HG02943 (cell line): Measurements from ENCODE around the gene SPTLC1.
"Not testable (repeated sequence)": the region's sequence is repeated elsewhere in the genome, so short reads cannot be mapped to it uniquely, and the experiment has no call there.

Experiments used
- ATAC-seq: cut with Tn5 transposase; IDR thresholded peaks from one replicate; pipeline ENCODE4 v1.9.1; 2021; ENCODE audit warnings: mild to moderate bottlenecking, low read depth, moderate library complexity; ENCODE audit not compliant: unreplicated experiment

The SPTLC1 gene, protein sequence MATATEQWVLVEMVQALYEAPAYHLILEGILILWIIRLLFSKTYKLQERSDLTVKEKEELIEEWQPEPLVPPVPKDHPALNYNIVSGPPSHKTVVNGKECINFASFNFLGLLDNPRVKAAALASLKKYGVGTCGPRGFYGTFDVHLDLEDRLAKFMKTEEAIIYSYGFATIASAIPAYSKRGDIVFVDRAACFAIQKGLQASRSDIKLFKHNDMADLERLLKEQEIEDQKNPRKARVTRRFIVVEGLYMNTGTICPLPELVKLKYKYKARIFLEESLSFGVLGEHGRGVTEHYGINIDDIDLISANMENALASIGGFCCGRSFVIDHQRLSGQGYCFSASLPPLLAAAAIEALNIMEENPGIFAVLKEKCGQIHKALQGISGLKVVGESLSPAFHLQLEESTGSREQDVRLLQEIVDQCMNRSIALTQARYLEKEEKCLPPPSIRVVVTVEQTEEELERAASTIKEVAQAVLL

DNA sequence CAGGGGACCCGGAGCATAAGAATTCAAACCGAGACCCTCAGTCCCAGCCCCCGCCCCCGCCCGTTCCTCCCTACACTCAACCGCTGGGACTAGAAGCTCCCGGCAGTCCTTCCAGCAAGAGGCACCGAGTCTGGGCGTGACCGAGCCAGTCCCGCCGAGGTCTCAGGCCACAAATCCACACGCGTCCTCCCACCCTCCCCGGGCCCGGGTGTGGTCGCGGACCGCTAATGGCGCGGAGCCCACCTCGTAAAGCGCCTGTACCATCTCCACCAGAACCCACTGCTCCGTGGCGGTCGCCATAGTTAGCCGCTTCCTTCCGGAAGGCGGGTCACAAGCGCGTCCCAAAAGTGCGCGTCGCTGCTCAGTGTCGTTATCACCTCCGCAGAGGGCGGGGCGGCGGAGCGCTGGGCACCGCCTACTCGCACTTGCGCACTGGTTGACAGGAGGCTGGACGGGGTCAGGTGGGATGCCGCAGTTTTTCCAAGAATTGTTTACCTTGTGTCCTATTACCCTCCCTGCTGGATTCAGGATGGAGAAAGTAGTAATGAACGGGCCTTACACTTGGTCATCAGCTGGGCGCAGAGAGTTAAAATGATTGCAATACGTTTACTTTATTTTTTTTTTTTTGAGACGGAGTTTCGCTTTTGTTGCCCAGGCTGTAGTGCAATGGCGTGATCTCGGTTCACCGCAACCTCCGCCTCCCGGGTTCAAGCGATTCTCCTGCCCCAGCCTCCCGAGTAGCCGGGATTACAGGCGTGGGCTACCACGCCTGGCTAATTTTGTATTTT lies at the start of gene SPTLC1:
Gene SPTLC1, minus strand, starts transcription at position 343 of the 788 bp plus-strand sequence. Its CDS starts 43 bp downstream, at position 300.
- peak; percentile 95 for ATAC-seq

DNA sequence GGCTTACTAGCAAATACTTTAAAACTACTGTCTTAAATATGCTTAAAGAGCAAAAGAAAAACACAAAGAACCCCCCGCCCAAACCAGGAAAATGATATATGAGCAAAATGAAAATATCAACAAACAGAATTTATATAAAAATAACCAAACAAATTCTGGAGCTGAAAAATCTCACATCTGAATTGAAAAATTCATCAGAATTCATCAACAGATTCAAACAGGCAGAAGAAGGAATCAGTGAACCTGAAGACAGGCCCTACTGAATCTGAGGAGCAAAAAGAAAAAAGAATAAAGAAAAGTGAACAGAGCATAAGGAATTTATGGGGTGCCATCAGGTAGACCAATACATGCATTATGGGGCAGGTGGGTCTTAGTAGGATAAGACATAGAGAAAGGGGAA lies 49.8 kb upstream of the SPTLC1 start:
- no peak for ATAC-seq

DNA sequence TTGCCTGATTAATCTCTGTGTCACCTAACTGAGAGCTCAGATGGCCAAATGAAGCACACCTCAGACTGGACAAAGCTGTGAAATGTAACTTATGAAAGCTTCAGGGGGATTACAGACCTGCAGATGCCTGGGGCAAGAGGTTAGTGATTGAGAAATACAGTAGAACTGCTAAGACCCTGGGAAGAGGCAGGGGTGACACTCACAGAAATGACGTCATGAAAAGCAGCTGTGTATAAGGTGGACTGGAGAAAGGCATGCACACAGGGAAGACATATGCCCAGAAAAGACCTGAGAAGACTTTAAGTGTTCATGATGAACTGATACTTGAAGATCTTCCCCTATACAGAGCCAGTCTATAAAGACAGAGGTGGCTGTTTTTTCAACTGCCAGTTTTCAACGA lies 49.3 kb upstream of the SPTLC1 start:
- ATAC-seq, result no peak

DNA sequence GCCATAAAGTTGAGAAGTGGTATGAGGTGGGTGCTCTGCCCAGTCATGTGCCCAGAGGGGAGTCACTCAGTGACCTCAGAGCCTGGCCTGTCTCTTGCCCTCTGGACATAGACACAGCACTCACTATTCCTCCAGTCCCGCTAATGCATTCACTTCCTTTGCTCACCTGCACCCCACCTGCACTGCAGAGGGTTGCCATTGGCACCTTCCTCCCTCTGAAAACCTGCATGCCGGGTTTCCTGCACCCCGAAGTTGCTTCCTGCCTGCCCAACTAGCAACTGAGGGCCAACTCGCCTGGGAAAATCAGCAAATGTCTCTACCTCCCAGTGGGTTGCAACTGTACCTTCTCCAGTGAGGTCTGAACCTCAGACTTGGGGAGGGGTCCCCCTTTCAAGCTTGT lies 48.1 kb upstream of the SPTLC1 start:
- no peak for ATAC-seq

DNA sequence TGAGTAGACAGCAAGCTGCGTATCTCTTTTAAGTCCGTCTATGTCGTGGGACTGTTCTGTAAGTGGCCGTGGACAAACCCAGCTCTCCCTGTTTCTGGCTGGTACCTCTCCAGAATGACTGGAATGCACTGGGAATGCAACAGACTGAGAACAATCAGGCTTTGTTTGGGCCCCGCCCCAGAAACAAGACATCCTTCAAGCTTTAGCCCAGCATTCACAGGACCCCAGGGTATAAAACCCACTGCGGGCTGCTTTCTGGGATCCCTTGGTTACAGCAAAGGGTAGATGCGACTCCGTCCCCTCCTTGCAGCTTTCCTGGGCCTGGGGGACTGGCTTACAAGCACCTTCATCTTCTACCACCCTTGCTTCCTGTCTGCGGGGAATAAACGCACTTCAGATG lies 45.6 kb upstream of the SPTLC1 start:
- ATAC-seq, result no peak

DNA sequence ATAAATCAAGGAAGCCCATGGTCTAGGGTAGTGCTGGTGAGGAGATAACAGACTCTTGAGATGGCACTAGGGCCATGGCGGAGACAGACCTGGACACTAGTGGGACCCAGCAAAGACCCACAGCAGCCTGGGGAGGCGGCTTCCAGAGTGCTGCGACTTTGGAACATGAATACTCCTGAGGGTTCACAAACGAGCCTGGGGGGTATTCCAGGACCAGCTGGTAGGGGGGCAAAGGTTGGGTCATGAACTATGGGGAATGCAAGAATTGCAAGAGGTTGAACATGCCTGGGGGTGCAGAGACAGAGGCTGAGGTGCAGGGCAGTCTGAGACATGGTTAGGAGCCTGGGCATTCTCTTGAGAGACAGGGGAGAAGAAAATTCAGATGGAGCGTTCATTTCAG lies 43.8 kb upstream of the SPTLC1 start:
- no peak for ATAC-seq

DNA sequence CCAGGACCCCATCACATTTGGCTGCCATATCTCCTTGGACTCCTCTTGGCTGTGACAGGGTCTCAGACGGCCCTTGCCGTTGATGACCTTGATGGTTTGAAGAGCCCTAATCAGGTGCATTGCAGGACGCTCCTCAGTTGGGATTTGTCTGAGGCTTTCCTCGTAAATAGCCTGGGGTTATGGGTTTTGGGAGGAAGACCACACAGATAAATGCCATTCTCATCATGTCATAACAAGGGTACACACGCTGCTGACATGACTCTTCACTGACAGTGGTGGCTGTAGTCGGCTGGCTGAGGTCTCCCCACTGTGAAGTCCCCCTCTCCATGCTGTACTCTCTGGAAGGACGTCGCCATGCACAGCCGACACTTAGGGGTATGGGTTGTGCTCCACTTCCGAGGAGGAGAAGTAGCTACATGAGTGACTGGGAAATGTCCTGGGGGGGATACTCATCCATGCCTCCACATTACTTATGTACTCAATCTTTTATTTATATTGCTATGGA lies 42.9 kb upstream of the SPTLC1 start:
- no peak for ATAC-seq

DNA sequence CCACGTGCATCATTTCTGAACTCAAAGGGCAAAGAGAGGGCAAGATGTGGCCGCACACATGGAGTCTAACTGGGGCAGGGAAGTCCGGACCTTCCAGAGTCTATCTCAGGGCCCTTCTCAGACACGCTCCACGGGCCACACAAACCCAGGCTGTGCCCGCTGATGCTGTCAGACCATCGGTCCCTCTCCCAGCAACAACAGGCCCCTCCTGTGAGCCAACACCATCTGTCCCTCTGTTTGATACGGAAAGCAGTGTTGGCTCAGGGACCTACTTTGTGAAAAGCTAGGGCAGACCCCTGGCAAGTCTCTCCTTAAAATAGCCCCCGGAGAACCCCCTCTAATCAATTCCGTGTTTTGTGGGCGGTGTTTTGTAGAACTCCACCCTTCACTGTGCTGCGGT lies 40.5 kb upstream of the SPTLC1 start:
- not testable (repeated sequence) for ATAC-seq

DNA sequence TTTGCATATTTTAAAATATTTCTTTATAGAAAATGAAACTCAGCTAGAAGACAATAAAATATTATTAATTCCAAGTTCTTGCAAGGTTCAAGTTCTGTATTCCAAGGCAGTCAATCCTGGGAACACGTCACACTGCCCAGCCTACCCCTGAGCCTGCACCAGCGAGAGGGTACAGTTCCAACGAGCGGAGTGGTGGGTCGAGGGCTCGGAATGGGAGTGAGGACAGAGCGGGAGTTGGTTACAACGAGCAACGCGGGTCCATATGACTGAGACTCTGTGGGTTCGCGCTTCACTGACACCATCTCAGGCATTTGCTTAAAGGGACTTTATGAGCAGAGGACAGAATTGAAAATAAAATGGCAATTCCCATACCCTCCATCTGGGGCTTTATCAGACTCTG lies 40.0 kb upstream of the SPTLC1 start:
- ATAC-seq, result no peak

DNA sequence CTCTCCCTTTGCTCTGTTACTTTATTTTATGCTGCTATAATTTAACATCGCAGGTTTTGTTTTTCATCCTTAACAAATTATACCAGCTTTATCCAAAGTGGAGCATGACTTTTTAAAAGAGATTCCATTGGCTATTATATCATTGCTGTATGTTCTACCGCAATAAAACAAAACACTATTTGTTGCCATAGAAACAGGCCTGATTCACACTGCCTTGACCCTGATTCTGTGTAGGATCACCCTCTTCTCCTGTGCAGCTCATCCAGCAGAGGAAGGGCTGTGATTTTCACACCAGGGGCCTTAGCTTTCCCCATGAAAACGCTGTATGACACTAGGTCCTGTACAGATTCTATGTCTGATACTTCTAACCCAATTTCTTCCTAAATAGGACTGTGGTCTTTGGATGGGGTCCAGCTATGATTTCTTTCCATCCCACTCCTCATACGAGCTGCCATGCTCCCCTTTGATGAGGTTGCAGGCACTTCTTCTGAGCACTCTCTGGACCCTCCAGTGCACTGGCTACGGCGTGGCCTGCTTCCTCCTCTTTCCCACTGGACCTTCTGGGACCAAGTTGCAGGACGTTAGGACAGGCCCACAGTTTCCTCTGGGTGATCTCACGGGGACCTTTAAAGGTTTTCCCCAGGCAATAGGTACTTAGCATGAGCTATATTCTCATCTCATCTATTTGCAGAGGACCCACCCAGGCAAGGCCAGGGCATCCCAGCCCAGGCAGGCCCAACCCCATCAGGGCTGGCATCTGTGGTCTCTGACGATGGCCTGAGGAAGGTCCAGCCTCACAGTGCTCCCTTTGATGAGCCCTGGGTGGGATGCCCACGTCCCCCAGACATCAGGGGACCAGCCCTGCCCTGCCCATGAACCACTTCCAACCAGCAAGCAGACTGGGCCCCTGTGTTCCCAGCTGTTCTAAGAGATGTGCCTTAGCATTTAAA lies 38.5 kb upstream of the SPTLC1 start:
- ATAC-seq, result not testable (repeated sequence)

DNA sequence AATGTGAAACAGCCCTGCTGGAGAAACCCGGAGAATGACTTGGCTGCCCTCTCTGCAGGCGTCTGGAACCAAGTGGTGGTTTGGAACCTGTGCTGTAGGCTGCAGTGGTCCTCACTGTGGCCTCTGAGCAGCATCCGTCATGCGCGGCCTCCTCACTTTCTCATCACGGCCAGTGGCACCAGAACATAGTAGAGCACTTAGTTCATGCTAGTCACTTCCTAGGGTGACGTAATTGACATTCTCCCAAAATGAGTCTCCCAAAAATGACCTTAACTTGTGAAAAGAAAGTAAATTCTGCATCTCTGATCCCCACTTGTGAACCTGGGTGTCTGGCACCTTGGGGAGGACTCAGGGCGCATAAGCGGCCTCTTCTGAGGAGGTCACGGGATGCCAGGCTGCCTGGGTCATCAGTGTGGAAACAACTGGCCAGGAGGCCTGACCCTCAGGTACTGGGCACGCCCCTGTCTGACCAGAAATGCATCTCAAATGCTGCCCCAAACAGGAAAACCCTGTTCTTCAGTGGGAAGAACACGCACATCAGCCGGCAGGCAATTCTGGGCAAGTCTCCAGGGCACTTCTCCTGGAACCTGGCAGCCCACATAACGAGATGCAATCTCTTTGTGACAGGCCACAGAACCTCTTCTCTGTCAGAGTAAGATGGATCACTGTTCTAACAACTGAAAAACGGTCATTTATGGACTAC lies 36.6 kb upstream of the SPTLC1 start:
- no peak for ATAC-seq

DNA sequence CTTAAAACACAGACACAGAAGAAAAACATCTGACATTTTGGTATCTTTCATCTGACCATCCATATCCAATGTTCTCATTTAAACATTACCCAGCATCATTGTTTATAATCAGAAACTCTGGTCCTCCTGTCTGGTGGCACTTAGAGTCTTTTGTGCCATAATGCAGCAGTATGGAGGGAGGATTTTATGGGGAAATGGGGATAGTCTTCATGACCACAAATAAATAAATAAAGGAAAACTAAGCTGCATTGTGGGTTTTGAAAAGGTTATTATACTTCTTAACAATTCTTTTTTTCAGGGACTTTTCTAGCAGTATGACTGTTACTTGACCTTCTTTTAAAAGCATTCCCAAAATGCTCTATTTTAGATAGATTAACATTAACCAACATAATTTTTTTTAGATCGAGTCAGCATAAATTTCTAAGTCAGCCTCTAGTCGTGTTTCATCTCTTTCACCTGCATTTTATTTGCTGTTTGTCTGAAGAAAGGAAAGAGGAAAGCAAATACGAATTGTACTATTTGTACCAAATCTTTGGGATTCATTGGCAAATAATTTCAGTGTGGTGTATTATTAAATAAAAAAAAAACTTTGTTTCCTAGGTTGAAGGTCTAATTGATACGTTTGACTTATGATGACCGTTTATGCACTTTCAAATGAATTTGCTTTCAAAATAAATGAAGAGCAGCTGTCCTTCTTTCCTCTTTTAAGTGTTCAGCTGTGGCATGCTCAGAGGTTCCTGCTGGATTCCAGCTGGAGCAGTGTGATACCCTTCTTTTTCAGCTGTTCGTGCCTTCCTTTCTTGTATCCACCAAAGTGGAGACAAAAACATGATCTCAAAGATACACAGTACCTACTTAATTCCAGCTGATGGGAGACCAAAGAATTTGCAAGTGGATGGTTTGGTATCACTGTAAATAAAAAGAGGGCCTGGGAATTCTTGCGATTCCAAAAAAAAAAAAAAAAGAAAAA lies 35.6 kb upstream of the SPTLC1 start:
- ATAC-seq, result not testable (repeated sequence)

DNA sequence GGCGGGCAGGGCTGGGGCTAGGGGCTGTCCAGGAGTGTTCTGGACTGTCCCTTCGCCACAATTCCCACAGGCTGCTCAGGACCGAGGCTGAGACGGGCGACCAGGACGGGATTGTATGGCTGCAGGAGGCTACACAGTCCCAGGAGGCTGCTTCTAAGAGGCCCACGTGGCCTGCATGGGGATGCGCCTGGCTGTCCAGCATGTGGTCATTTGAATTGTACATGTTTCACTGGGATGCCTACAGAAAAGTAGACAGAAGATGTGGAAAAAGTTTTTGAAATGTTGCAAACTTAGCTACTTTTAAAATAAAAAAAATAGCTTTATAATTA lies 32.6 kb upstream of the SPTLC1 start:
- ATAC-seq, result no peak

DNA sequence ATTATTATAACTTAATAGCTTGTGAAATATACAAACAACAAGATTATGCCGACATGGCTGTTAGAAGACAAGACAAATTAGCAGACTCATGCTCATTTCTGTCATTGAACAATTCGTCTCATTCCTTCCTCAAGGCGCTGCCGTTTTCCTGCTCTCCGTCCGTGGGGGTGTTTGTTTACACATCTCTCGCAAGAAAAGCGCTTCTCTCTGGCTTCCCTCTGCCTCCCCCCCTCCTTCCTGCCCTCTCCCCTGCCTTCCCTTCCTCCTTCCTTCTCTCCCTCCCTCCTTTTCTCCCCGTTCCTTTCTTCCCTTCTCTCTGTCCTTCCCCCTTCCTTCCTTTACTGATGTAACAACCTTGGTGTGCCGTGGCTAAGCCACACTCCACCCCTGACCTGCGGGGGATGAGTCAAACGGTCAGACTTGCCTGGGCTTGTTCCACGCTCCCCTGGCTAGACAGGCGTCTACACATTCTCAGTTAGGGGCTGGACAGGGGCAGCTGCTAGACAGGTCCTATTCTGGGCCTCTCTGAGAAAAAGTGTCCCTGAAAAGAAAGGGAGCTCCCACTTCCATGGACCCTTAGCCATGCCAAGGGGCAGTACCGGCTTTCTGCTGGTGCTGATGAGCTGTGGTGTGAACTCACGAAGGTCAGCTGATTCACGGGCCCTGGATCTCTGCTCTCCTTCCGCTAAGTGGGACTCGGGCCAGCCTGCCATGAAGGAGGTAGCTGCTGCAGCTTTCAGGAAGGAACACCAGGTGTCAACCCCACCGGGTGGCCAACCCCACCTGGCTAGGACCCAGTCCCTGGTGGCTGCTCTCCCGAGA lies 32.0 kb upstream of the SPTLC1 start:
- peak; percentile 83 for ATAC-seq

DNA sequence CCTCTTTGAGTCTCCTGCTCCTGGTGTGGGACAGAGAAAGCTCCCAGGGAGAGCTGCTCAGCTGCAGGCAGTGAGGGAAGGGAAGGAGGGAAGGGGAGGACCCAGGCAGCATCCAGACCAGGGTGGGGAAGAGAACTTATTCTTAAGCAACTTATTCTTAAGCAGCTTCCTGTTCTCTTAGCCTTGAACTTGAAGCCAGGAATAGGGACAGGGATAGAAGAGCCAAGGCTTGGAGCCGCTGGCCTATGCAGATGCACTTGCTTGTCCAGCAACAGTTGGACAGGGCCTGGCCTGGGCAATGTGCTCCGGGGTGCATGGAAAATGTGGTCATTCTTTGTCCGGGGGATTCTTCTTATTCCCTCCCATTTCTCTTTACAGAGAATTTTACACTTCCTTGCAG lies 31.4 kb upstream of the SPTLC1 start:
- ATAC-seq, result no peak

DNA sequence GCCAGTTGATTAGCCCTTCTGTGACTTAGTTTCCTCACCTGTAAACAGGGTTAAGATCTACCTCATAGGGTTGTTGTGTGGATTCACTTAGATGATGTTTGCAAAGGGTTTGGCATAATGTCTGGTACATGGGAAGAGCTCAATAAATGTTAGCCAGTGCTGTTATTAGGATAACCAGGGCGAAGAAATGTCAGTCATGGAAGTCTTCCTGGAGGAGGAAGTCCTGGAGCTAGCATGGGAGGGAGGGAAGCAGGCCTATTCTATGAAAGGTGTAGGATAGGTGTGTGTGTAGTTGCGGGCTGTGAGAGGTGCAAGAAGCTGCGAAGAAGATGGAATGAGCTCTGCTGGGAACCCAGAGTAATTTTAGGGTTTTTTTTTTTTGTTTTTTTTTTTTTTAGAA lies 30.6 kb upstream of the SPTLC1 start:
- not testable (repeated sequence) for ATAC-seq

DNA sequence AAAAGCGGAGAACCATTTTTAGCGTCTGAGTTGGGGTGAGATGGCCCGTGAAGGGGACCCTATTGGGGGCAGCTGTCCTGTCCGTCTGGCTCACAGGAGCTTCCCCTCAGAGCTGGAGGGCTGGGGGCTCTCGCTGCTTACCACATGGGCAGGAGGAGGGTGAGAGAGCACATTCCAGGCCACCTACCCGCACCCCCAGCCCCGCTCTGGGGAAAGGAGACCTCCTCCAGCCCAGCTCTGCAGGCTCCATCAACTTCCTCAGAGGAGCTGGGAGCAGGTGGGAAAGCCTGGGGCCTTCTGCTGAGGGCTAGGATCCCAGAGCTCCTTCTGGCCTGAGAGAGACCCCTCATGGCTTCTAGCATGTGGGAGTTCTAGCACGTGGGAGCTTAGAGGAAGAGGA lies 27.1 kb upstream of the SPTLC1 start:
- ATAC-seq, result no peak
